Subcutaneous abdominal adipose tissue (tissue), 5 donors: ENCODE results near the gene CYP2W1.

ENCODE experiments used
- H3K27ac ChIP-seq: one replicate; pipeline ENCODE4 v1.7.0; 2013; ENCODE audit warnings: low read depth, mild to moderate bottlenecking, inconsistent platforms, low read length, moderate library complexity
- H3K27me3 ChIP-seq, 5 donors: one replicate each; pipeline ENCODE4 v1.7.0; 2013; ENCODE audit warnings: low read length in 5 of 5, inconsistent platforms in 1 of 5; ENCODE audit not compliant: control insufficient read depth in 5 of 5, insufficient read depth in 4 of 5
- H3K36me3 ChIP-seq, 5 donors: one replicate each; pipeline ENCODE4 v1.7.0; 2013; ENCODE audit warnings: low read length in 5 of 5; ENCODE audit not compliant: control insufficient read depth in 5 of 5, insufficient read depth in 5 of 5
- H3K4me1 ChIP-seq, 5 donors: one replicate each; pipeline ENCODE4 v1.7.0; 2013; ENCODE audit warnings: low read length in 5 of 5, mild to moderate bottlenecking in 3 of 5, moderate library complexity in 1 of 5; ENCODE audit not compliant: control insufficient read depth in 5 of 5, insufficient read depth in 5 of 5
- H3K4me3 ChIP-seq, 5 donors: one replicate each; pipeline ENCODE4 v1.7.0; 2013; ENCODE audit warnings: low read length in 5 of 5, low read depth in 1 of 5
- H3K9ac ChIP-seq, 5 donors: one replicate each; pipeline ENCODE4 v1.7.0; 2013; ENCODE audit warnings: low read length in 5 of 5, mild to moderate bottlenecking in 4 of 5, moderate library complexity in 3 of 5
- H3K9me3 ChIP-seq, 5 donors: one replicate each; pipeline ENCODE4 v1.7.0; 2013; ENCODE audit warnings: low read length in 5 of 5; ENCODE audit not compliant: control insufficient read depth in 5 of 5
- donor health status: healthy.
- donor health status: healthy.
- donor health status: healthy.
- donor health status: healthy.
- donor health status: healthy.

The CYP2W1 gene

DNA sequence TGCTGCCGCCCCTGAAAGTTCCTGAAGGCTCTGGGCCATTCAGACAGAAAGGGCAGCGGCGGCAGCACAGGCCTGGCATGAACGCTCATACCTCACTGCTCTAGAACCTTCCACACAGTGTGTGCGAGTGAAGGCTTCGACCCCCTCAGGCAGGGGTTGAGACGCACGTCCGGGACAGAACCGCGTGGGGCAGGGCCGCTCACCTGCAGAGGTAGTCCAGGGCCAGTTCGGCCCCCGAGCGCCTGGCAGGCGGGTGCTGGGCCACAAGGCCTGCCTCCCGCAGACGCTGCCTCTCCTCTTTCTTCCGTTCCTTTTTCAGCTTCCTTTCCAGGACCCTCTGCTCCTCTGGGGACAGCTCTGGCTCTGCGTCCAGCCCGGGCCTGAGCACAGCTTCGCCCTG lies 26.8 kb downstream of the CYP2W1 start:
- Histone ChIP-seq H3K27me3 (no peaks in the 10 kb centered on the region), H3K9me3 (no peaks in the 10 kb centered on the region), H3K4me3 (no peak overlapping the region), H3K4me1 (peaks cover 0 to 7% (median 0%) of the 10 kb centered on the region in 5 donors), H3K36me3 (peaks cover 0 to 38% (median 30%) of the 10 kb centered on the region in 5 donors), H3K27ac (no peak overlapping the region), H3K9ac (no peak overlapping the region)

DNA sequence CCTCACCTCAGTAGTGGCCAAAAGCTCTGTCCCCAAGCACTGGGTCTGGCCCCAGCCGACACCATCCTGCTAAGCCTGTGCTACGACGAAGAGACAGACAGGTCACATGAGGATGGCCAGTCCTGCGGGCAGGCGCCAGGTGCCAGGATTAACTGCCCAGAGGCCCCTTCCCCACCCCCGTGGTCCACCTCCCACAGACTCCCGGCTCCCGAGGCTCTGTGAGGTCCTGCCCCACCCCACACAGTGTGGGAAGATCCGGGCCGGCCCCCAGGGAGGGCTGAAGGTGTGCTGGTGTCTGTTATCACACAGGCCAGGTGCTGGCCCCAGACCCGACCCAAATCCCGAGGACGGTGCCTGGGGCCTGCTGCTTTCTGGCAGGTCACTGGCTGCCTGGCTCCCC lies 27.2 kb downstream of the CYP2W1 start:
- Histone ChIP-seq H3K4me3 (no peak overlapping the region), H3K27me3 (no peaks in the 10 kb centered on the region), H3K4me1 (peaks cover 0 to 7% (median 0%) of the 10 kb centered on the region in 5 donors), H3K9me3 (no peaks in the 10 kb centered on the region), H3K27ac (no peak overlapping the region), H3K9ac (no peak overlapping the region), H3K36me3 (peaks cover 0 to 38% (median 30%) of the 10 kb centered on the region in 5 donors)

- no peaks in the 10 kb centered on the region for H3K9me3 ChIP-seq
- no peak overlapping the region for H3K27ac ChIP-seq
- peaks cover 0 to 15% (median 0%) of the 10 kb centered on the region in 5 donors for H3K4me1 ChIP-seq
- peaks cover 0 to 35% (median 30%) of the 10 kb centered on the region in 5 donors for H3K36me3 ChIP-seq
- no peak overlapping the region for H3K4me3 ChIP-seq
- no peaks in the 10 kb centered on the region for H3K27me3 ChIP-seq
- no peak overlapping the region for H3K9ac ChIP-seq
These were observed 28.5 kb downstream of the CYP2W1 start for GRCh38 chr7:1011297-1012003.

- Histone ChIP-seq H3K4me1 (peaks cover 0 to 17% (median 0%) of the 10 kb centered on the region in 5 donors), H3K9ac (no peak overlapping the region), H3K27me3 (no peaks in the 10 kb centered on the region), H3K27ac (no peak overlapping the region), H3K36me3 (peaks cover 0 to 32% (median 26%) of the 10 kb centered on the region in 5 donors), H3K4me3 (no peak overlapping the region), H3K9me3 (no peaks in the 10 kb centered on the region)
These were observed 29.2 kb downstream of the CYP2W1 start for GRCh38 chr7:1012004-1012715.

DNA sequence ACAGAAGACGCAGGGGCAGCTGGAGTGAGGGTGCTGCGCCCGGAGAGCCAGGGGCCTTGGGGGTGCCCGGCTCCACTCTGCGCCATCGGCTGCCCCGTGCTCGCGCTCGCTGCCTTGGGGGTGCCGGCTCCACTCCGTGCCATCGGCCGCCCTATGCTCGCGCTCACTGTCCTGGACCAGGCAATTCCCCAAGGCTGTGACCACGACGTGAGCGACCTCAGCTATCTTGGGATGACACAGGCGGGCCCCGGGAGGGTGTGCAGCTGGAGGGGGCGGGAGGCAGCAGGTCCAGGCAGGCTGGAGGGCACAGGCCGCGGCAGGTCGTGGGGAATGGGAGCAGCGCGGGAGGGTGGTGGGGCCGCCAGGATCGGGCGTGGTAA lies 29.7 kb downstream of the CYP2W1 start:
- H3K36me3 ChIP-seq: peaks cover 0 to 29% (median 22%) of the 10 kb centered on the region in 5 donors
- no peaks in the 10 kb centered on the region for H3K27me3 ChIP-seq
- H3K9ac ChIP-seq: no peak overlapping the region
- H3K9me3 ChIP-seq: no peaks in the 10 kb centered on the region
- H3K27ac ChIP-seq: no peak overlapping the region
- H3K4me1 ChIP-seq: peaks cover 0 to 17% (median 0%) of the 10 kb centered on the region in 5 donors
- no peak overlapping the region for H3K4me3 ChIP-seq

DNA sequence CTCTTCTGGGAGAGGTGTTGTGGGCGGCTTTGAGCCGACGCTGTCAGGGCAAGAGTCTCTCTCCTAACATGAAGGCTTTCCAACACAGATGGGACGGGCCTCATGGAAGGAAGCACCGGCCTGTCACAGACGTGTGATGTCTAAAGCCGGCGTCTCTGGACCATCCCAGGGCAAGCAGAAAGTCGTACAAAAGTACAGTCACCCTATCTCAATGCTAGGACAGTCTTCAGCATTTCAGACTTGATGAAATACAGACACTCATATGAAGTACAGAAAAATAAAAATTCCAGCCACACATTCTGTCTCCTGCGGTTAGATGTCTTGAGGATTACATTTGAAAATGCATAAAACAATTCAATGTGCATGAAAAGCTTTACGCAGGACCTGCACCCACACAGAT lies 30.6 kb downstream of the CYP2W1 start:
- Histone ChIP-seq H3K27me3 (no peaks in the 10 kb centered on the region), H3K27ac (no peak overlapping the region), H3K9me3 (no peaks in the 10 kb centered on the region), H3K4me1 (peaks cover 0 to 17% (median 0%) of the 10 kb centered on the region in 5 donors), H3K4me3 (no peak overlapping the region), H3K9ac (no peak overlapping the region), H3K36me3 (peaks cover 0 to 28% (median 23%) of the 10 kb centered on the region in 5 donors)

DNA sequence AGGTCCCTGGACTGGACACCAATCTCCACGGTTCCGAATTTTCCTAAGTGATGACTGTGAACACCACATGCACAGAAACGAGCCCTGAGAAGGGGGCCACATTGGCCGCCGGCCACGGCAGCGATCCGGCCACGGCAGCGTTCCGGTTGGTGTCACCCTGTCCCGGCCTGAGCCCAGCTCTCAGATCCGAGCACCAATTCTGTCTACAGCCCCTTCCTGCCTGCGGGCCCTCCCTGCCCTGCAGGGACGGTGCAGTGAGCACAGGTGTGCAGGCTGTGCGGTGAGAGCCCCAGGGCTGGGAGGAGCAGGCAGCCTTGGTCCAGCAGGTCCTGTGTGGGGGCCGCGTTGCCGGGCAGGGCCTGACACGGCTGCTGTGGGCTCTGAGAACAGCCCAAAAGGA lies 31.7 kb downstream of the CYP2W1 start:
- H3K36me3 ChIP-seq: peaks cover 0 to 22% (median 13%) of the 10 kb centered on the region in 5 donors
- H3K9ac ChIP-seq: no peak overlapping the region
- H3K4me3 ChIP-seq: no peak overlapping the region
- H3K9me3 ChIP-seq: no peaks in the 10 kb centered on the region
- H3K27me3 ChIP-seq: no peaks in the 10 kb centered on the region
- H3K4me1 ChIP-seq: peaks cover 0 to 17% (median 0%) of the 10 kb centered on the region in 5 donors
- H3K27ac ChIP-seq: no peak overlapping the region

GRCh38 chr7:1015196-1016121 lies 32.5 kb downstream of the CYP2W1 start:
- Histone ChIP-seq H3K27me3 (no peaks in the 10 kb centered on the region), H3K4me3 (no peak overlapping the region), H3K4me1 (peaks cover 0 to 17% (median 0%) of the 10 kb centered on the region in 5 donors), H3K27ac (no peak overlapping the region), H3K9me3 (no peaks in the 10 kb centered on the region), H3K36me3 (peaks cover 0 to 22% (median 8%) of the 10 kb centered on the region in 5 donors), H3K9ac (no peak overlapping the region)

DNA sequence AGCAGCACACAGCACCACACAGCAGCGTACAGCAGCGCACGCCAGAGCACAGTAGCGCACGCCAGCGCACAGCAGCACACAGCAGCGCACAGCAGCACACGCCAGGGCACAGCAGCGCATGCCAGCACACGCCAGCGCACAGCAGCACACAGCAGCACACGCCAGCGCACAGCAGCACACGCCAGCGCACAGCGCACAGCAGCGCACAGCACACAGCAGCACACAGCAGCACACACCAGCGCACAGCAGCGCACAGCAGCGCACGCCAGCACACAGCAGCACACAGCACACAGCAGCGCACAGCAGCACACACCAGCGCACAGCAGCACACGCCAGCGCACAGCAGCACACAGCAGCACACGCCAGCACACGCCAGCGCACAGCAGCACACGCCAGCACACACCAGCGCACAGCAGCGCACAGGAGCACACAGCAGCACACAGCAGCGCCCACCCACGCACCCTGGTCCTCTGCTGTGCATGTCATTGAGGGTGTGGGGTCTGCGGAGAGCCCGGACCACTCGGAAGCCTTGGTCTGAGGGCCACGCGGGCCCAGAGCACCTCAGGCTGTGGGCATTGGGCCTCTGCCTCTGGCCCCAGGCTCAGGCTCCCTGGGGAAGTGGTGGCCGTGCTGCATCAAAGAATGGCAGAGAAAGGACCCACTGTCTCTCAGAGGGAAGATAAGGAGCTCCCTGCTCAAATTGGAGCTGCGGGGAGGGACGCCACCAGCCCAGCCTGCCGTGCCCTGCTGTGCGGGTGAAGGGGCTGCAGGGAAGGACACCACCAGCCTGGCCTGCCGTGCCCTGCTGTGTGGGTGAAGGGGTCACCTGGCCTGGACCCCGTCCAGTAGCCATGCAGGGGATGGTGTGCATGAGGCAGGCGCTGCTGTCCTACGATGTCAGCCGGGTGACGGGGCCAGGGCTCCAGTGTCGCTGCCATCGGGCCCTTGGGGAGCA lies 33.9 kb downstream of the CYP2W1 start:
- no peak overlapping the region for H3K9ac ChIP-seq
- no peak overlapping the region for H3K27ac ChIP-seq
- H3K4me3 ChIP-seq: no peak overlapping the region
- peaks cover 0 to 36% (median 9%) of the 10 kb centered on the region in 5 donors for H3K36me3 ChIP-seq
- H3K4me1 ChIP-seq: peaks cover 0 to 17% (median 0%) of the 10 kb centered on the region in 5 donors
- no peaks in the 10 kb centered on the region for H3K9me3 ChIP-seq
- H3K27me3 ChIP-seq: no peaks in the 10 kb centered on the region
